GM23248 (cell line): ENCODE measurements around the gene PHEX. TPM values are rescaled to one million over a fixed set of nuclear protein-coding genes. Genes with fewer than 3 reads are reported as not detected.

Experiments used
- DNase-seq: peaks from one replicate; pipeline ENCODE4 v3.0.0-alpha.2; 2015
- H2AFZ ChIP-seq: fragments of 200-600 bp; sonication (generic); 2 replicates; pipeline ENCODE4 v1.6.1; 2016; ENCODE audit warnings: antibody characterized with exemption
- H3F3A ChIP-seq: fragments of 200-600 bp; sonication (generic); 2 replicates; pipeline ENCODE4 v1.6.1; 2016; ENCODE audit warnings: mild to moderate bottlenecking, antibody characterized with exemption, mixed run types; ENCODE audit not compliant: insufficient read depth
- H3K27ac ChIP-seq: fragments of 200-600 bp; sonication (generic); 2 replicates; pipeline ENCODE4 v1.5.1; 2016; ENCODE audit warnings: mild to moderate bottlenecking
- H3K27me3 ChIP-seq: fragments of 200-600 bp; sonication (generic); replicated peaks from 2 replicates; pipeline ENCODE4 v1.6.1; 2016; ENCODE audit warnings: mild to moderate bottlenecking; ENCODE audit not compliant: insufficient read depth
- H3K36me3 ChIP-seq: fragments of 200-600 bp; sonication (generic); 2 replicates; pipeline ENCODE4 v1.6.1; 2016; ENCODE audit warnings: low read depth, mild to moderate bottlenecking
- H3K4me1 ChIP-seq: fragments of 200-600 bp; sonication (generic); 2 replicates; pipeline ENCODE4 v1.6.1; 2016; ENCODE audit warnings: mild to moderate bottlenecking; ENCODE audit not compliant: insufficient read depth
- H3K4me2 ChIP-seq: fragments of 200-600 bp; sonication (generic); one replicate; pipeline ENCODE4 v1.6.1; 2016; ENCODE audit warnings: mild to moderate bottlenecking; ENCODE audit not compliant: unreplicated experiment
- H3K4me3 ChIP-seq: fragments of 200-600 bp; sonication (generic); 2 replicates; pipeline ENCODE4 v1.5.1; 2016; ENCODE audit warnings: mild to moderate bottlenecking
- H3K79me2 ChIP-seq: fragments of 200-600 bp; sonication (generic); 2 replicates; pipeline ENCODE4 v1.6.1; 2016; ENCODE audit warnings: mild to moderate bottlenecking; ENCODE audit not compliant: insufficient read depth
- H3K9ac ChIP-seq: fragments of 200-600 bp; sonication (generic); 2 replicates; pipeline ENCODE4 v1.6.1; 2016; ENCODE audit warnings: mild to moderate bottlenecking
- H3K9me2 ChIP-seq: fragments of 200-600 bp; sonication (generic); 2 replicates; pipeline ENCODE4 v1.6.1; 2016; ENCODE audit warnings: mixed run types, mild to moderate bottlenecking, moderate library complexity; ENCODE audit not compliant: insufficient read depth
- H3K9me3 ChIP-seq: fragments of 200-600 bp; sonication (generic); one replicate; pipeline ENCODE4 v1.6.1; 2017; ENCODE audit warnings: low read depth
- H4K20me1 ChIP-seq: fragments of 200-600 bp; sonication (generic); 2 replicates; pipeline ENCODE4 v1.6.0; 2016; ENCODE audit not compliant: insufficient read depth
- EZH2 ChIP-seq: fragments of 200-600 bp; sonication (generic); IDR thresholded peaks from 2 replicates; pipeline ENCODE4 v1.6.1; 2018; ENCODE audit warnings: antibody characterized with exemption, mild to moderate bottlenecking; ENCODE audit not compliant: insufficient read depth, poor library complexity, severe bottlenecking
- EZH2phosphoT487 ChIP-seq: fragments of 200-600 bp; sonication (generic); IDR thresholded peaks from 2 replicates; pipeline ENCODE4 v1.6.1; 2018; ENCODE audit warnings: antibody characterized with exemption, moderate library complexity, mild to moderate bottlenecking, low read depth; ENCODE audit not compliant: insufficient read depth
- WGBS, 2 experiments: methylation state at CpG; one replicate each; pipeline ENCODE4 v1.1.6; 2015 to 2017; ENCODE audit warnings: low lambda C conversion rate in 2 of 2, low coverage in 1 of 2; ENCODE audit errors: missing lambda C conversion rate in 2 of 2; 5-methylcytosine and 5-hydroxymethylcytosine counted together
- in situ Hi-C: fragments of 300-500 bp; cut with MboI; formaldehyde crosslinking; loops from 2 replicates; pipeline ENCODE4 v1.15.0; 2020
- polyA plus RNA-seq: library from polyadenylated mRNA; unstranded; fragments of >200 nt; fragmentation: Nextera tagmentation; extraction: Ambion mirVana; gene quantifications from 2 replicates; pipeline ENCODE4 v1.2.1, GENCODE V29; 2016
- total RNA-seq: library from RNA; depleted of rRNA; stranded (reverse); fragments of >200 nt; shearing (Covaris generic); gene quantifications from 2 replicates; pipeline ENCODE4 v1.2.3, GENCODE V29; 2014

Gene PHEX
- total and polyA plus RNA-seq, 2 experiments from 2014 or later: 0.64 to 0.65 TPM

GRCh38 chrX:22015139-22015750 is 16.9 kb upstream of the PHEX start:
- no peak for TF ChIP-seq EZH2phosphoT487
- Histone ChIP-seq H4K20me1 (no peaks in the 10 kb centered on the region), H3K9ac (no peak overlapping the region), H2AFZ (no peak overlapping the region), H3K9me2 (no peaks in the 10 kb centered on the region), H3K27me3 (no peaks in the 10 kb centered on the region), H3K79me2 (no peaks in the 10 kb centered on the region), H3K27ac (no peak overlapping the region), H3K4me1 (no peaks in the 10 kb centered on the region), H3F3A (no peaks in the 10 kb centered on the region), H3K4me2 (no peak overlapping the region), H3K4me3 (no peak overlapping the region), H3K36me3 (no peaks in the 10 kb centered on the region), H3K9me3 (no peaks in the 10 kb centered on the region)
- in situ Hi-C loops: no loop called here
- no peak for DNase-seq
- WGBS, 2 experiments: 89% methylated on average over 9 of the region's 9 CpGs

- in situ Hi-C loops: no loop called here
- H3K9me2 ChIP-seq: no peaks in the 10 kb centered on the region
- no peak overlapping the region for H3K27ac ChIP-seq
Measured at GRCh38 chrX:22021751-22022324, 10.3 kb upstream of the PHEX start.

DNA sequence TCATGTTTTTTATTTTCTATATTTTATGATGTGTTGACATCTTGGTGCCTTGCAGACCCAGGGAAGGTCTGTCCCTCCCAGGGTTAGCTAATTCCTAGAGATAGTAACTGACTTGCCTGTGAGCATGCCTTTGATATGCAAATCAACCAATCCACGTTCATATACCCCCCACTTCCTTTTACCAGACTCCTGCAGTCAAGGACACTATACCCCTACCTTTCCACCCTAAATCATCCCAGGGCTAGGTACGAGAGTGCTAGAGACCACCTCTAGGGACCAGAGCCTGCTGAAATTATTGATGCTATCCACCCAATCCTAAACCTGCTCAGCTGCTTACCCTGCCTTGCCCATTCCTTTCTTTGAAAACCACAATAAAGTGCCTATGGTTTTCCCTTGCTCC is 7.5 kb upstream of the PHEX start:
- in situ Hi-C loops: no loop called here
- Histone ChIP-seq H3K9me3 (no peaks in the 10 kb centered on the region), H4K20me1 (no peaks in the 10 kb centered on the region), H3K27me3 (no peaks in the 10 kb centered on the region), H3K4me3 (no peak overlapping the region), H3K9ac (no peak overlapping the region), H3K36me3 (no peaks in the 10 kb centered on the region), H3K79me2 (no peaks in the 10 kb centered on the region), H3K9me2 (no peaks in the 10 kb centered on the region), H3K4me1 (no peaks in the 10 kb centered on the region), H3F3A (no peaks in the 10 kb centered on the region), H2AFZ (no peak overlapping the region), H3K27ac (no peak overlapping the region), H3K4me2 (no peak overlapping the region)
- DNase-seq: no peak
- WGBS, 2 experiments: 45 to 50% methylated on average over 2 of the region's 2 CpGs
- TF ChIP-seq EZH2: no peak
- TF ChIP-seq EZH2phosphoT487: no peak

More at GRCh38 chrX:22021751-22022324, 10.3 kb upstream of the PHEX start:
- no peak for DNase-seq
- Histone ChIP-seq H3K4me2 (no peak overlapping the region), H3F3A (no peaks in the 10 kb centered on the region), H3K4me3 (no peak overlapping the region), H3K36me3 (no peaks in the 10 kb centered on the region), H3K27me3 (no peaks in the 10 kb centered on the region), H3K9ac (no peak overlapping the region), H3K79me2 (no peaks in the 10 kb centered on the region), H4K20me1 (no peaks in the 10 kb centered on the region), H3K9me3 (no peaks in the 10 kb centered on the region), H2AFZ (no peak overlapping the region), H3K4me1 (no peaks in the 10 kb centered on the region)
- no peak for TF ChIP-seq EZH2phosphoT487
- no peak for TF ChIP-seq EZH2
- 41 to 46% methylated on average over 10 of the region's 10 CpGs for WGBS, 2 experiments

GRCh38 chrX:22025751-22026150 is 6.4 kb upstream of the PHEX start:
- in situ Hi-C loops: no loop called here
- no peak for DNase-seq
- no peaks in the 10 kb centered on the region for H3K4me1 ChIP-seq

More at GRCh38 chrX:22025751-22026150, 6.4 kb upstream of the PHEX start:
- TF ChIP-seq EZH2 (no peak), EZH2phosphoT487 (no peak)
- no peak overlapping the region for H3K9ac ChIP-seq
- no peaks in the 10 kb centered on the region for H3K79me2 ChIP-seq
- no peaks in the 10 kb centered on the region for H3K9me2 ChIP-seq
- H3K4me3 ChIP-seq: no peak overlapping the region
- H3F3A ChIP-seq: no peaks in the 10 kb centered on the region
- no peaks in the 10 kb centered on the region for H3K36me3 ChIP-seq
- H4K20me1 ChIP-seq: no peaks in the 10 kb centered on the region
- H2AFZ ChIP-seq: no peak overlapping the region
- H3K9me3 ChIP-seq: no peaks in the 10 kb centered on the region
- H3K4me2 ChIP-seq: no peak overlapping the region
- no peaks in the 10 kb centered on the region for H3K27me3 ChIP-seq
- no peak overlapping the region for H3K27ac ChIP-seq
- 61 to 66% methylated on average over 5 to 7 of the region's 7 CpGs for WGBS, 2 experiments
